Epithelial cell of prostate (primary cell): Measurements from ENCODE around the gene CACNA1F.

Experiments used
- DNase-seq: peaks from one replicate; pipeline ENCODE4 v3.0.0-alpha.2; 2011; ENCODE audit warnings: low read depth, low spot score
- H3K27ac ChIP-seq: fragments of 450-650 bp; 2 replicates; pipeline ENCODE4 v1.5.1; 2017; ENCODE audit warnings: mild to moderate bottlenecking

CACNA1F gene

GRCh38 chrX:49231333-49232000 is 1.7 kb downstream of the CACNA1F start:
- no peak overlapping the region for H3K27ac ChIP-seq
- no peak for DNase-seq

GRCh38 chrX:49230500-49231232 is 2.5 kb downstream of the CACNA1F start:
- H3K27ac ChIP-seq = no peak overlapping the region
- DNase-seq = no peak

GRCh38 chrX:49228185-49228584 is 5.0 kb downstream of the CACNA1F start:
- no peak for DNase-seq
- no peak overlapping the region for H3K27ac ChIP-seq

GRCh38 chrX:49227726-49228125 is 5.4 kb downstream of the CACNA1F start:
- DNase-seq = no peak
- no peak overlapping the region for H3K27ac ChIP-seq

- no peak for DNase-seq
- no peak overlapping the region for H3K27ac ChIP-seq
Measured at GRCh38 chrX:49226946-49227345, 6.2 kb downstream of the CACNA1F start.

- DNase-seq = no peak
- no peak overlapping the region for H3K27ac ChIP-seq
Measured at GRCh38 chrX:49225858-49226257, 7.3 kb downstream of the CACNA1F start.

- no peak overlapping the region for H3K27ac ChIP-seq
- DNase-seq = no peak
Measured at GRCh38 chrX:49221868-49222267, 11.3 kb downstream of the CACNA1F start.

GRCh38 chrX:49220100-49220499 is 13.0 kb downstream of the CACNA1F start:
- H3K27ac ChIP-seq = no peak overlapping the region
- DNase-seq = no peak

GRCh38 chrX:49214996-49215526 is 18.1 kb downstream of the CACNA1F start:
- no peak overlapping the region for H3K27ac ChIP-seq
- no peak for DNase-seq

- no peak overlapping the region for H3K27ac ChIP-seq
- no peak for DNase-seq
Measured at GRCh38 chrX:49214416-49214815, 18.7 kb downstream of the CACNA1F start.

GRCh38 chrX:49212861-49213260 is 20.3 kb downstream of the CACNA1F start:
- H3K27ac ChIP-seq = no peak overlapping the region
- no peak for DNase-seq

- H3K27ac ChIP-seq = no peak overlapping the region
- no peak for DNase-seq
Measured at GRCh38 chrX:49212209-49212608, 20.9 kb downstream of the CACNA1F start.

GRCh38 chrX:49211074-49211473 is 22.1 kb downstream of the CACNA1F start:
- no peak for DNase-seq
- no peak overlapping the region for H3K27ac ChIP-seq

GRCh38 chrX:49210406-49210805 is 22.7 kb downstream of the CACNA1F start:
- no peak overlapping the region for H3K27ac ChIP-seq
- DNase-seq = no peak

GRCh38 chrX:49209434-49210251 is 23.5 kb downstream of the CACNA1F start:
- H3K27ac ChIP-seq = no peak overlapping the region
- no peak for DNase-seq

GRCh38 chrX:49208399-49208798 is 24.7 kb downstream of the CACNA1F start:
- DNase-seq = no peak
- no peak overlapping the region for H3K27ac ChIP-seq

- DNase-seq = no peak
- H3K27ac ChIP-seq = no peak overlapping the region
Measured at GRCh38 chrX:49206543-49206942, 26.6 kb downstream of the CACNA1F start.

- DNase-seq = no peak
- no peak overlapping the region for H3K27ac ChIP-seq
Measured at GRCh38 chrX:49205443-49205842, 27.7 kb downstream of the CACNA1F start.

- DNase-seq = no peak
- no peak overlapping the region for H3K27ac ChIP-seq
Measured at GRCh38 chrX:49204709-49205108, 28.4 kb downstream of the CACNA1F start.

- no peak overlapping the region for H3K27ac ChIP-seq
- DNase-seq = no peak
Measured at GRCh38 chrX:49204017-49204416, 29.1 kb downstream of the CACNA1F start.

GRCh38 chrX:49203536-49203935 is 29.6 kb downstream of the CACNA1F start:
- no peak overlapping the region for H3K27ac ChIP-seq
- DNase-seq = no peak
